Measurements from ENCODE around the gene C16orf74.

Gene C16orf74

DNA sequence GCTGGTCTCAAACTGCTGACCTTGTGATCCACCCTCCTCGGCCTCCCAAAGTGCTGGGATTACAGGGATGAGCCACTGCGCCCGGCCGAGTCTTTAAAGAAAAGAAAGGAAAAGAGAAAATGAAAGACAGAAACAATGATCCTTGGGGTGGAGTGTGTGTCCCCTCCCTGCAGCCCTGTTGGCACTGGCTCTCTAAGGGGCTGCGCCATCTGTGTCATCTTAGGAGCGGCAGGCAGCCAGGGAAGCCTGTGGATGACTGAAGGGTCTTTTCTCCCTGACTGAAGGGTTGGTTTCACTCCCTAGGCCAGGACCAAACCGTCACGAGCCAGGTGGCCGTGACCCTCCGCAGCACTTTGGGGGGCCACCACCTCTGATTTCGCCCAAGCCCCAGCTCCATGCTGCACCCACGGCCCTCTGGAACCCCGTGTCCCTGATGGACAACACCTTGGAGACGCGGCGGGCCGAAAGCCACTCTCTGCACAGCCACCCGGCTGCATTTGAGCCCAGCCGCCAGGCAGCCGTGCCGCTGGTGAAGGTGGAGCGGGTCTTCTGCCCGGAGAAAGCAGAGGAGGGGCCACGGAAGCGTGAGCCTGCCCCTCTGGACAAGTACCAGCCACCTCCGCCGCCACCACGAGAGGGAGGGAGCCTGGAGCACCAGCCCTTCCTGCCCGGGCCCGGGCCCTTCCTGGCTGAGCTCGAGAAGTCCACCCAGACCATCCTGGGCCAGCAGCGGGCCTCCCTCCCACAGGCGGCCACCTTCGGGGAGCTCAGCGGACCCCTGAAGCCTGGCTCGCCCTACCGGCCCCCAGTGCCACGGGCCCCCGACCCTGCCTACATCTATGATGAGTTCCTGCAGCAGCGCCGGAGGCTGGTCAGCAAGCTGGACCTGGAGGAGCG is 89.8 kb downstream of the C16orf74 start:
- no peak overlapping the region for H2AK5ac ChIP-seq (ENCODE audit: low read length)
- WGBS (ENCODE audit: extremely low coverage, insufficient coverage, low lambda C conversion rate), result no CpG with 5 or more reads among the region's 42 CpGs

GRCh38 chr16:85659805-85660511 is 90.9 kb downstream of the C16orf74 start:
- H2AK5ac ChIP-seq (ENCODE audit: low read length), result no peak overlapping the region
- H3K56ac ChIP-seq (ENCODE audit: low read length), result no peak overlapping the region
- no CpG with 5 or more reads among the region's 12 CpGs for WGBS (ENCODE audit: extremely low coverage, insufficient coverage, low lambda C conversion rate)
- H2BK120ac ChIP-seq (ENCODE audit: low read depth, low read length), result no peak overlapping the region
- H2BK15ac ChIP-seq (replicated peaks; ENCODE audit: low read depth), result no peak overlapping the region
- no peak overlapping the region for H3K18ac ChIP-seq (ENCODE audit: low read length)
- peak; percentile 83 for DNase-seq
- no peaks in the 10 kb centered on the region for H3K79me2 ChIP-seq (ENCODE audit: control insufficient read depth, insufficient read depth, low read length)
- H3K4me3 ChIP-seq (ENCODE audit: low read length), result no peak overlapping the region
- no peak overlapping the region for H4K8ac ChIP-seq (ENCODE audit: low read depth, low read length)
- H2BK5ac ChIP-seq (ENCODE audit: low read length), result no peak overlapping the region
- H3K79me1 ChIP-seq (ENCODE audit: low read length), result no peaks in the 10 kb centered on the region
- H3K4ac ChIP-seq (ENCODE audit: low read depth, low read length), result no peak overlapping the region
- H4K5ac ChIP-seq (ENCODE audit: low read length), result no peak overlapping the region
- H3K36me3 ChIP-seq (ENCODE audit: control insufficient read depth, insufficient read depth, low read length), result peaks cover 19% of the 10 kb centered on the region
- H3K4me2 ChIP-seq (ENCODE audit: low read length), result no peak overlapping the region
- no peak overlapping the region for H3K27ac ChIP-seq (ENCODE audit: low read depth, low read length)
- H3K9ac ChIP-seq (ENCODE audit: low read length), result no peak overlapping the region
- H3K23ac ChIP-seq (ENCODE audit: low read length), result no peak overlapping the region
- H3K27me3 ChIP-seq (ENCODE audit: insufficient read depth, low read length, poor library complexity), result no peaks in the 10 kb centered on the region
- no peaks in the 10 kb centered on the region for H3K4me1 ChIP-seq (ENCODE audit: control insufficient read depth, low read depth, low read length)

More for the DNA sequence above, 89.8 kb downstream of the C16orf74 start:
- Histone ChIP-seq H3K56ac (ENCODE audit: low read length) (no peak overlapping the region), H3K79me2 (ENCODE audit: control insufficient read depth, insufficient read depth, low read length) (no peaks in the 10 kb centered on the region), H3K9ac (ENCODE audit: low read length) (no peak overlapping the region), H3K4me3 (ENCODE audit: low read length) (no peak overlapping the region), H4K8ac (ENCODE audit: low read depth, low read length) (no peak overlapping the region), H3K4ac (ENCODE audit: low read depth, low read length) (no peak overlapping the region), H3K79me1 (ENCODE audit: low read length) (no peaks in the 10 kb centered on the region), H3K36me3 (ENCODE audit: control insufficient read depth, insufficient read depth, low read length) (peaks cover 20% of the 10 kb centered on the region), H3K27me3 (ENCODE audit: insufficient read depth, low read length, poor library complexity) (no peaks in the 10 kb centered on the region), H2BK120ac (ENCODE audit: low read depth, low read length) (no peak overlapping the region), H4K5ac (ENCODE audit: low read length) (no peak overlapping the region), H3K23ac (ENCODE audit: low read length) (no peak overlapping the region), H3K4me2 (ENCODE audit: low read length) (no peak overlapping the region), H3K27ac (ENCODE audit: low read depth, low read length) (no peak overlapping the region), H2BK5ac (ENCODE audit: low read length) (no peak overlapping the region), H2BK15ac (replicated peaks; ENCODE audit: low read depth) (no peak overlapping the region), H3K4me1 (ENCODE audit: control insufficient read depth, low read depth, low read length) (no peaks in the 10 kb centered on the region), H3K18ac (ENCODE audit: low read length) (no peak overlapping the region)
- no peak for DNase-seq

DNA sequence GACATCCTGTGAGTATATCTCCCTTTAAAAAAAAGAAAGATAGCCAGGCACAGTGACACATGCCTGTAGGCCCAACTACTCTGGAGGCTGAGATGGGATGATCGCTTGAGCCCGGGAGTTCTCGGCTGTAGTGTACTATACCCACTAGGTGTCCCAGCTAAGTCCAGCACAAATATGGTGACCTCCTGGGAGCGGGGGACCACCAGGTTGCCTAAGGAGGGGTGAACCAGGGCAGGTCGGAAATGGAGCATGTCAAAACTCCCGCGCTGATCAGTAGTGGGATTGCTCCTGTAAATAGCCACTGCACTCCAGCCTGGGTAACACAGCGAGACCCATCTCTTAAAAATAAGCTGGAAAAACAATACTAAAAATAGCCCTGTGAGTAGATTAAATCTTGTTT is 91.6 kb downstream of the C16orf74 start:
- no peaks in the 10 kb centered on the region for H3K27me3 ChIP-seq (ENCODE audit: insufficient read depth, low read length, poor library complexity)
- H2BK5ac ChIP-seq (ENCODE audit: low read length), result no peak overlapping the region
- H2AK5ac ChIP-seq (ENCODE audit: low read length), result no peak overlapping the region
- H3K4me2 ChIP-seq (ENCODE audit: low read length), result no peak overlapping the region
- H4K8ac ChIP-seq (ENCODE audit: low read depth, low read length), result no peak overlapping the region
- no peak overlapping the region for H3K9ac ChIP-seq (ENCODE audit: low read length)
- H3K36me3 ChIP-seq (ENCODE audit: control insufficient read depth, insufficient read depth, low read length), result peaks cover 19% of the 10 kb centered on the region
- no peak for DNase-seq
- H2BK15ac ChIP-seq (replicated peaks; ENCODE audit: low read depth), result no peak overlapping the region
- no peak overlapping the region for H3K27ac ChIP-seq (ENCODE audit: low read depth, low read length)
- no peak overlapping the region for H3K4me3 ChIP-seq (ENCODE audit: low read length)
- whole genome bisulfite sequencing (ENCODE audit: extremely low coverage, insufficient coverage, low lambda C conversion rate), result no CpG with 5 or more reads among the region's 8 CpGs
- no peak overlapping the region for H3K18ac ChIP-seq (ENCODE audit: low read length)
- no peak overlapping the region for H3K56ac ChIP-seq (ENCODE audit: low read length)
- H3K23ac ChIP-seq (ENCODE audit: low read length), result no peak overlapping the region
- H4K5ac ChIP-seq (ENCODE audit: low read length), result no peak overlapping the region
- no peaks in the 10 kb centered on the region for H3K79me2 ChIP-seq (ENCODE audit: control insufficient read depth, insufficient read depth, low read length)
- H2BK120ac ChIP-seq (ENCODE audit: low read depth, low read length), result no peak overlapping the region
- no peaks in the 10 kb centered on the region for H3K4me1 ChIP-seq (ENCODE audit: control insufficient read depth, low read depth, low read length)
- H3K4ac ChIP-seq (ENCODE audit: low read depth, low read length), result no peak overlapping the region
- no peaks in the 10 kb centered on the region for H3K79me1 ChIP-seq (ENCODE audit: low read length)

GRCh38 chr16:85658504-85659326 is 92.2 kb downstream of the C16orf74 start:
- no peak overlapping the region for H2AK5ac ChIP-seq (ENCODE audit: low read length)
- H3K9ac ChIP-seq (ENCODE audit: low read length), result no peak overlapping the region
- WGBS (ENCODE audit: extremely low coverage, insufficient coverage, low lambda C conversion rate), result no CpG with 5 or more reads among the region's 18 CpGs
- H3K79me2 ChIP-seq (ENCODE audit: control insufficient read depth, insufficient read depth, low read length), result no peaks in the 10 kb centered on the region
- H3K36me3 ChIP-seq (ENCODE audit: control insufficient read depth, insufficient read depth, low read length), result peaks cover 15% of the 10 kb centered on the region
- H3K4ac ChIP-seq (ENCODE audit: low read depth, low read length), result no peak overlapping the region
- DNase-seq, result no peak
- no peak overlapping the region for H2BK15ac ChIP-seq (replicated peaks; ENCODE audit: low read depth)
- no peak overlapping the region for H2BK5ac ChIP-seq (ENCODE audit: low read length)
- no peaks in the 10 kb centered on the region for H3K4me1 ChIP-seq (ENCODE audit: control insufficient read depth, low read depth, low read length)
- no peaks in the 10 kb centered on the region for H3K79me1 ChIP-seq (ENCODE audit: low read length)
- H3K27me3 ChIP-seq (ENCODE audit: insufficient read depth, low read length, poor library complexity), result no peaks in the 10 kb centered on the region
- H3K4me2 ChIP-seq (ENCODE audit: low read length), result no peak overlapping the region
- H3K56ac ChIP-seq (ENCODE audit: low read length), result no peak overlapping the region
- no peak overlapping the region for H2BK120ac ChIP-seq (ENCODE audit: low read depth, low read length)
- no peak overlapping the region for H4K8ac ChIP-seq (ENCODE audit: low read depth, low read length)
- H3K27ac ChIP-seq (ENCODE audit: low read depth, low read length), result no peak overlapping the region
- H4K5ac ChIP-seq (ENCODE audit: low read length), result no peak overlapping the region
- H3K18ac ChIP-seq (ENCODE audit: low read length), result no peak overlapping the region
- no peak overlapping the region for H3K4me3 ChIP-seq (ENCODE audit: low read length)
- no peak overlapping the region for H3K23ac ChIP-seq (ENCODE audit: low read length)

GRCh38 chr16:85657996-85658395 is 92.9 kb downstream of the C16orf74 start:
- H3K4me2 ChIP-seq (ENCODE audit: low read length), result no peak overlapping the region
- no peak overlapping the region for H4K8ac ChIP-seq (ENCODE audit: low read depth, low read length)
- H2BK5ac ChIP-seq (ENCODE audit: low read length), result no peak overlapping the region
- H2AK5ac ChIP-seq (ENCODE audit: low read length), result no peak overlapping the region
- no peak overlapping the region for H3K18ac ChIP-seq (ENCODE audit: low read length)
- no peak for DNase-seq
- no peak overlapping the region for H3K9ac ChIP-seq (ENCODE audit: low read length)
- H2BK120ac ChIP-seq (ENCODE audit: low read depth, low read length), result no peak overlapping the region
- H3K4ac ChIP-seq (ENCODE audit: low read depth, low read length), result no peak overlapping the region
- no peak overlapping the region for H3K4me3 ChIP-seq (ENCODE audit: low read length)
- no peaks in the 10 kb centered on the region for H3K27me3 ChIP-seq (ENCODE audit: insufficient read depth, low read length, poor library complexity)
- H3K4me1 ChIP-seq (ENCODE audit: control insufficient read depth, low read depth, low read length), result no peaks in the 10 kb centered on the region
- H3K79me1 ChIP-seq (ENCODE audit: low read length), result no peaks in the 10 kb centered on the region
- WGBS (ENCODE audit: extremely low coverage, insufficient coverage, low lambda C conversion rate), result no CpG with 5 or more reads among the region's 3 CpGs
- peaks cover 12% of the 10 kb centered on the region for H3K36me3 ChIP-seq (ENCODE audit: control insufficient read depth, insufficient read depth, low read length)
- H3K27ac ChIP-seq (ENCODE audit: low read depth, low read length), result no peak overlapping the region
- no peaks in the 10 kb centered on the region for H3K79me2 ChIP-seq (ENCODE audit: control insufficient read depth, insufficient read depth, low read length)
- no peak overlapping the region for H2BK15ac ChIP-seq (replicated peaks; ENCODE audit: low read depth)
- no peak overlapping the region for H3K23ac ChIP-seq (ENCODE audit: low read length)
- H3K56ac ChIP-seq (ENCODE audit: low read length), result no peak overlapping the region
- H4K5ac ChIP-seq (ENCODE audit: low read length), result no peak overlapping the region

Measured in mesendoderm (in vitro differentiated cells).